Measurements from ENCODE around the gene TNXB. TPM values are rescaled to one million over a fixed set of nuclear protein-coding genes. Genes with fewer than 3 reads are reported as not detected.
"Not testable (repeated sequence)": the region's sequence is repeated elsewhere in the genome, so short reads cannot be mapped to it uniquely, and the experiment has no call there.

The TNXB gene
- total and polyA plus RNA-seq, 2 donors (not counting 3 experiments of a cell fraction or from before 2014, with no cell fraction given), result 0.47 to 2.7 TPM

- dilution Hi-C loops (cut with MboI; ENCODE audit: extremely low pct_ligation_motif_present, low sequenced_read_pairs), result no loop called here
- Histone ChIP-seq H3K4me3 (replicated peaks in 1 of 3; ENCODE audit: insufficient read depth in 1 of 3, low read depth in 1 of 3, low read length in 3 of 3) (no peak overlapping the region), H3K79me2 (ENCODE audit: control insufficient read depth, insufficient read depth, low read length) (no peaks in the 10 kb centered on the region), H3K4me2 (ENCODE audit: insufficient read depth, low read length) (no peak overlapping the region), H3K9me3 (replicated peaks; ENCODE audit: control insufficient read depth, insufficient read depth, low read length) (no peaks in the 10 kb centered on the region), H3K4me1 (ENCODE audit: control insufficient read depth, extremely low read depth, insufficient read depth, low read length) (no peaks in the 10 kb centered on the region), H2AFZ (ENCODE audit: low read depth, low read length) (no peak overlapping the region), H4K20me1 (replicated peaks; ENCODE audit: control insufficient read depth, extremely low read depth, insufficient read depth, low read length) (no peaks in the 10 kb centered on the region), H3K36me3 (ENCODE audit: control insufficient read depth in 2 of 2, extremely low read depth in 1 of 2, insufficient read depth in 2 of 2, low read length in 2 of 2) (no peaks in the 10 kb centered on the region), H3K9me1 (replicated peaks; ENCODE audit: control insufficient read depth, extremely low read depth, insufficient read depth, low read length) (no peaks in the 10 kb centered on the region), H3K27ac (ENCODE audit: insufficient read depth, low read depth, low read length) (no peak overlapping the region), H3K9ac (replicated peaks; ENCODE audit: extremely low read depth, insufficient read depth, low read length) (no peak overlapping the region), H3K27me3 (ENCODE audit: control insufficient read depth in 2 of 2, insufficient read depth in 2 of 2, low read length in 2 of 2) (peaks cover 0 to 10% of the 10 kb centered on the region in 2 experiments)
- CTCF ChIA-PET, result interaction anchor here (0.8 to 1.6 kb wide), 3 partner anchors 9 to 15 kb away, joined by 3 to 4 read pairs (median 3); no protein-coding TSS in a partner anchor
- POLR2A ChIA-PET, result no interaction called here
- BruUV-seq (replicated peaks), result no TSS peak
- no peak for FAIRE-seq
- DNase-seq (ENCODE audit: low read depth, low spot score), result no peak
- intact Hi-C loops (cut with micrococcal nuclease), result no loop called here
- no peak for TF ChIP-seq POLR2AphosphoS5 (IDR thresholded peaks at IDR 0.05; ENCODE audit: insufficient read depth, low read depth, low read length)
- TF ChIP-seq, protein P1, sequence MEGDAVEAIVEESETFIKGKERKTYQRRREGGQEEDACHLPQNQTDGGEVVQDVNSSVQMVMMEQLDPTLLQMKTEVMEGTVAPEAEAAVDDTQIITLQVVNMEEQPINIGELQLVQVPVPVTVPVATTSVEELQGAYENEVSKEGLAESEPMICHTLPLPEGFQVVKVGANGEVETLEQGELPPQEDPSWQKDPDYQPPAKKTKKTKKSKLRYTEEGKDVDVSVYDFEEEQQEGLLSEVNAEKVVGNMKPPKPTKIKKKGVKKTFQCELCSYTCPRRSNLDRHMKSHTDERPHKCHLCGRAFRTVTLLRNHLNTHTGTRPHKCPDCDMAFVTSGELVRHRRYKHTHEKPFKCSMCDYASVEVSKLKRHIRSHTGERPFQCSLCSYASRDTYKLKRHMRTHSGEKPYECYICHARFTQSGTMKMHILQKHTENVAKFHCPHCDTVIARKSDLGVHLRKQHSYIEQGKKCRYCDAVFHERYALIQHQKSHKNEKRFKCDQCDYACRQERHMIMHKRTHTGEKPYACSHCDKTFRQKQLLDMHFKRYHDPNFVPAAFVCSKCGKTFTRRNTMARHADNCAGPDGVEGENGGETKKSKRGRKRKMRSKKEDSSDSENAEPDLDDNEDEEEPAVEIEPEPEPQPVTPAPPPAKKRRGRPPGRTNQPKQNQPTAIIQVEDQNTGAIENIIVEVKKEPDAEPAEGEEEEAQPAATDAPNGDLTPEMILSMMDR (IDR thresholded peaks at IDR 0.05; ENCODE audit: extremely low read depth in 1 of 2, insufficient read depth in 1 of 2, low read depth in 1 of 2, low read length in 2 of 2), result no peak
- TF ChIP-seq MYC (IDR thresholded peaks at IDR 0.05; ENCODE audit: low read depth, low read length), result no peak
- no peak for TF ChIP-seq POLR2A (IDR thresholded peaks at IDR 0.05; ENCODE audit: low read depth, low read length)
- TF ChIP-seq EZH2 (IDR thresholded peaks at IDR 0.05; ENCODE audit: borderline replicate concordance, low read depth, low read length, severe bottlenecking), result no peak
- no peak for TF ChIP-seq MAX (IDR thresholded peaks at IDR 0.05; ENCODE audit: insufficient read depth, insufficient read length)
- no peak for TF ChIP-seq JUN (IDR thresholded peaks at IDR 0.05; ENCODE audit: borderline replicate concordance, insufficient read depth, insufficient read length, low read depth)
- TF ChIP-seq GATA2 (IDR thresholded peaks at IDR 0.05; ENCODE audit: insufficient read depth, insufficient read length, low read depth, low read length), result no peak
- no peak for TF ChIP-seq FOS (IDR thresholded peaks at IDR 0.05; ENCODE audit: borderline replicate concordance, insufficient read depth, low read length)
Measured at GRCh38 chr6:32102255-32102654, 6.9 kb downstream of the TNXB start.

GRCh38 chr6:32100251-32100650 is 8.9 kb downstream of the TNXB start:
- H3K9ac ChIP-seq (replicated peaks; ENCODE audit: extremely low read depth, insufficient read depth, low read length); H3K9me1 ChIP-seq (replicated peaks; ENCODE audit: control insufficient read depth, extremely low read depth, insufficient read depth, low read length); H2AFZ ChIP-seq (ENCODE audit: low read depth, low read length); dilution Hi-C loops (cut with MboI; ENCODE audit: extremely low pct_ligation_motif_present, low sequenced_read_pairs); H3K27ac ChIP-seq (ENCODE audit: insufficient read depth, low read depth, low read length); POLR2A ChIA-PET; H4K20me1 ChIP-seq (replicated peaks; ENCODE audit: control insufficient read depth, extremely low read depth, insufficient read depth, low read length); H3K27me3 ChIP-seq (ENCODE audit: control insufficient read depth in 2 of 2, insufficient read depth in 2 of 2, low read length in 2 of 2); H3K4me2 ChIP-seq (ENCODE audit: insufficient read depth, low read length); H3K79me2 ChIP-seq (ENCODE audit: control insufficient read depth, insufficient read depth, low read length); H3K4me1 ChIP-seq (ENCODE audit: control insufficient read depth, extremely low read depth, insufficient read depth, low read length); intact Hi-C loops (cut with micrococcal nuclease); H3K36me3 ChIP-seq (ENCODE audit: control insufficient read depth in 2 of 2, extremely low read depth in 1 of 2, insufficient read depth in 2 of 2, low read length in 2 of 2); H3K4me3 ChIP-seq (replicated peaks in 1 of 3; ENCODE audit: insufficient read depth in 1 of 3, low read depth in 1 of 3, low read length in 3 of 3); BruUV-seq (replicated peaks); H3K9me3 ChIP-seq (replicated peaks; ENCODE audit: control insufficient read depth, insufficient read depth, low read length); DNase-seq (ENCODE audit: low read depth, low spot score); FAIRE-seq: not testable (repeated sequence)
- CTCF ChIA-PET, result interaction anchor here (1.1 to 1.4 kb wide), 3 partner anchors 9 to 19 kb away, joined by 4 to 6 read pairs (median 5); no protein-coding TSS in a partner anchor

Measured in endothelial cell of umbilical vein (primary cell).